Mesendoderm (in vitro differentiated cells): ENCODE data around the gene SLC32A1. TPM values are rescaled to one million over a fixed set of nuclear protein-coding genes. Genes with fewer than 3 reads are reported as not detected.

ENCODE experiments used
- DNase-seq: peaks from one replicate; pipeline ENCODE4 v3.0.0; 2013
- H2AK5ac ChIP-seq: 2 replicates; pipeline ENCODE4 v1.6.1; 2013; ENCODE audit warnings: low read length, inconsistent platforms
- H2BK120ac ChIP-seq: 2 replicates; pipeline ENCODE4 v1.6.1; 2013; ENCODE audit warnings: low read depth, mild to moderate bottlenecking, low read length, moderate library complexity, mixed read lengths
- H2BK15ac ChIP-seq: replicated peaks from 2 replicates; pipeline ENCODE4 v1.6.1; 2013; ENCODE audit warnings: low read depth, mild to moderate bottlenecking, moderate library complexity
- H2BK5ac ChIP-seq: 2 replicates; pipeline ENCODE4 v1.6.1; 2013; ENCODE audit warnings: low read length, inconsistent platforms
- H3K18ac ChIP-seq: 2 replicates; pipeline ENCODE4 v1.6.1; 2013; ENCODE audit warnings: mild to moderate bottlenecking, low read length, mixed read lengths
- H3K23ac ChIP-seq: one replicate; pipeline ENCODE4 v1.6.1; 2013; ENCODE audit warnings: low read length
- H3K27ac ChIP-seq: 2 replicates; pipeline ENCODE4 v1.5.1; 2013; ENCODE audit warnings: low read depth, mild to moderate bottlenecking, inconsistent platforms, low read length, moderate library complexity
- H3K27me3 ChIP-seq: 2 replicates; pipeline ENCODE4 v1.6.1; 2013; ENCODE audit warnings: low read length, control low read depth, mild to moderate bottlenecking, inconsistent platforms; ENCODE audit not compliant: insufficient read depth, poor library complexity
- H3K36me3 ChIP-seq: 2 replicates; pipeline ENCODE4 v1.6.1; 2013; ENCODE audit warnings: low read length, inconsistent platforms; ENCODE audit not compliant: control insufficient read depth, insufficient read depth
- H3K4ac ChIP-seq: one replicate; pipeline ENCODE4 v1.6.1; 2013; ENCODE audit warnings: low read depth, mild to moderate bottlenecking, low read length, moderate library complexity
- H3K4me1 ChIP-seq: 2 replicates; pipeline ENCODE4 v1.6.1; 2013; ENCODE audit warnings: low read depth, low read length, inconsistent platforms; ENCODE audit not compliant: control insufficient read depth
- H3K4me2 ChIP-seq: 2 replicates; pipeline ENCODE4 v1.6.1; 2013; ENCODE audit warnings: low read length
- H3K4me3 ChIP-seq: 2 replicates; pipeline ENCODE4 v1.5.1; 2013; ENCODE audit warnings: mild to moderate bottlenecking, low read length
- H3K56ac ChIP-seq: one replicate; pipeline ENCODE4 v1.6.1; 2013; ENCODE audit warnings: low read length
- H3K79me1 ChIP-seq: 2 replicates; pipeline ENCODE4 v1.6.1; 2013; ENCODE audit warnings: low read length, inconsistent platforms
- H3K79me2 ChIP-seq: 2 replicates; pipeline ENCODE4 v1.6.1; 2013; ENCODE audit warnings: mild to moderate bottlenecking, low read length; ENCODE audit not compliant: control insufficient read depth, insufficient read depth
- H3K9ac ChIP-seq: 2 replicates; pipeline ENCODE4 v1.6.1; 2013; ENCODE audit warnings: low read length, inconsistent platforms
- H4K5ac ChIP-seq: one replicate; pipeline ENCODE4 v1.6.1; 2013; ENCODE audit warnings: low read length
- H4K8ac ChIP-seq: one replicate; pipeline ENCODE4 v1.6.1; 2013; ENCODE audit warnings: low read depth, mild to moderate bottlenecking, control low read depth, low read length, moderate library complexity
- WGBS: extraction: QIAGEN DNeasy Blood & Tissue Kit; methylation state at CpG from one replicate; pipeline ENCODE4 v1.1.7; 2013; ENCODE audit warnings: low lambda C conversion rate, missing lambda C conversion rate; ENCODE audit not compliant: insufficient coverage; ENCODE audit errors: extremely low coverage; 5-methylcytosine and 5-hydroxymethylcytosine counted together
- small RNA-seq: library from polyadenylated mRNA; stranded (forward); fragments of <200 nt; extraction: miRNeasy Mini kit (QIAGEN cat#:217004); gene quantifications from one replicate; pipeline ENCODE3, GENCODE V24; 2013; ENCODE audit not compliant: insufficient read depth

SLC32A1 gene

DNA sequence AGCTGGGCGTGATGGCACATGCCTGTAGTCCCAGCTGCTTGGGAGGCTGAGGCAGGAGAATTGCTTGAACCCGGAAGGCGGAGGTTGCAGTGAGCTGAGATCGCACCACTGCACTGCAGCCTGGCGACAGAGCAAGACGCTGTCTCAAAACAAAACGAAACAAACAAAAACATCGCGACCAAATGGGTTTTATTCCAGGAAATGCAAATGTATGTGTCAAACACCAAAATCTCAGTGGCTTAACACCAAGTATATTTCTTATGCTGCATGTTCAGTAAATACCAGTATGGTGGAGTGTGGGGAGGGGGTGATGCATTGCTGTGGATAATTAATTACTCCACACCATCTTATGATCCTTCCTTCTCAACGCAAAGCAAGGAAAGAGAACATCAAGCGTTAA lies 52.1 kb downstream of the SLC32A1 start:
- H3K4me3 ChIP-seq = no peak overlapping the region
- no peak overlapping the region for H3K23ac ChIP-seq
- H3K9ac ChIP-seq = no peak overlapping the region
- H3K27ac ChIP-seq = no peak overlapping the region
- no peak overlapping the region for H2BK120ac ChIP-seq
- no peak overlapping the region for H2AK5ac ChIP-seq
- no peak overlapping the region for H2BK15ac ChIP-seq
- H3K79me1 ChIP-seq = no peaks in the 10 kb centered on the region
- peaks cover 5% of the 10 kb centered on the region for H3K4me1 ChIP-seq
- no peak overlapping the region for H2BK5ac ChIP-seq
- no peak for DNase-seq
- H3K36me3 ChIP-seq = peaks cover 4% of the 10 kb centered on the region
- no peaks in the 10 kb centered on the region for H3K79me2 ChIP-seq
- no peak overlapping the region for H3K4me2 ChIP-seq
- H4K8ac ChIP-seq = no peak overlapping the region
- no peak overlapping the region for H3K18ac ChIP-seq
- no peak overlapping the region for H4K5ac ChIP-seq
- no peaks in the 10 kb centered on the region for H3K27me3 ChIP-seq
- H3K4ac ChIP-seq = no peak overlapping the region
- no peak overlapping the region for H3K56ac ChIP-seq
- WGBS = no CpG with 5 or more reads among the region's 11 CpGs

Small RNA genes within 50 kb of the gene (small RNA-seq; reads per million reads assigned to genes)
- gene RF00017 = not detected
